GM12878 (cell line): ENCODE measurements around the gene SYCE1L. TPM values are rescaled to one million over a fixed set of nuclear protein-coding genes. Genes with fewer than 3 reads are reported as not detected.
A peak's percentile ranks its signal among the peaks of the same experiment; 100 is the strongest.

Source experiments
- BRCA1 ChIP-seq: IDR thresholded peaks from 2 replicates; pipeline ENCODE4 v1.6.1; 2011; ENCODE audit warnings: low read depth, low read length, improper control_type of control experiment
- DPF2 ChIP-seq: fragments of 450-650 bp; IDR thresholded peaks from 2 replicates; pipeline ENCODE4 v1.6.1; 2017; ENCODE audit warnings: mild to moderate bottlenecking
- JUND ChIP-seq: IDR thresholded peaks from 2 replicates; pipeline ENCODE4 v1.6.1; 2012; ENCODE audit warnings: low read depth, mild to moderate bottlenecking, low read length, improper control_type of control experiment, moderate library complexity
- MYC ChIP-seq: IDR thresholded peaks from 2 replicates; pipeline ENCODE4 v1.6.1; 2011; ENCODE audit warnings: mild to moderate bottlenecking, low read length, moderate library complexity, inconsistent platforms; ENCODE audit not compliant: insufficient read depth, insufficient replicate concordance, insufficient read length, severe bottlenecking
- NR2C1 ChIP-seq: fragments of 450-650 bp; IDR thresholded peaks from 2 replicates; pipeline ENCODE4 v1.6.1; 2017; ENCODE audit warnings: antibody characterized with exemption, mild to moderate bottlenecking, moderate library complexity
- POLR2AphosphoS5 ChIP-seq: IDR thresholded peaks from 2 replicates; pipeline ENCODE4 v1.6.1; 2011; ENCODE audit warnings: mild to moderate bottlenecking, low read length, inconsistent platforms
- SMAD5 ChIP-seq: IDR thresholded peaks from 2 replicates; pipeline ENCODE4 v1.6.1; 2016; ENCODE audit warnings: antibody characterized with exemption, low read depth
- SMC3 ChIP-seq: IDR thresholded peaks from 2 replicates; pipeline ENCODE4 v1.6.1; 2011; ENCODE audit warnings: low read length, improper control_type of control experiment, borderline replicate concordance
- ZNF622 ChIP-seq: fragments of 450-650 bp; IDR thresholded peaks from 2 replicates; pipeline ENCODE4 v1.6.1; 2017; ENCODE audit warnings: mild to moderate bottlenecking, inconsistent platforms
- polyA plus RNA-seq, 11 experiments: library from polyadenylated mRNA; depleted of rRNA in 4 of 11; unstranded in 6 of 11; stranded (reverse) in 5 of 11; fragments of >200 nt; fragmentation: Nextera tagmentation in 4 of 11; fragmentation: Illumina TruSeq in 1 of 11; extraction: Ambion mirVana in 4 of 11; extraction: Trizol in 1 of 11; gene quantifications; 1 replicate in 1 of 11; 2 replicates in 10 of 11; pipeline versions ENCODE4 v1.2.1 to v1.2.3, GENCODE V29; 2011 to 2016; ENCODE audit warnings: inconsistent platforms in 2 of 11, missing spikeins in 2 of 11, low read depth in 1 of 11
- total RNA-seq, 4 experiments: library from RNA; depleted of rRNA in 3 of 4; stranded (reverse); fragments of >200 nt in 3 of 4; fragmentation: Illumina TruSeq in 1 of 4; extraction: Trizol in 1 of 4; gene quantifications; 2 replicates each; pipeline versions ENCODE4 v1.2.1 to v1.2.3, GENCODE V29; 2013 to 2021
- TF ChIP-seq, protein P1 (sequence below): IDR thresholded peaks from 2 replicates; pipeline ENCODE4 v1.6.1; 2012; ENCODE audit warnings: low read depth, low read length, improper control_type of control experiment
- TF ChIP-seq, protein P2 (sequence below): IDR thresholded peaks from 2 replicates; pipeline ENCODE4 v1.6.1; 2011; ENCODE audit warnings: borderline replicate concordance, low read depth, mild to moderate bottlenecking, moderate library complexity, low read length; ENCODE audit not compliant: insufficient read depth, poor library complexity, severe bottlenecking
- TF ChIP-seq, protein P3 (sequence below): fragments of 450-650 bp; formaldehyde crosslinking; IDR thresholded peaks from 2 replicates; pipeline ENCODE4 v1.4.0; 2020; ENCODE audit warnings: mild to moderate bottlenecking, moderate library complexity
- TF ChIP-seq, protein P4 (sequence below): fragments of 450-650 bp; IDR thresholded peaks from 2 replicates; pipeline ENCODE4 v1.6.1; 2017; ENCODE audit warnings: mild to moderate bottlenecking, moderate library complexity
- TF ChIP-seq, protein P5 (sequence below): IDR thresholded peaks from 2 replicates; pipeline ENCODE4 v1.6.1; 2012; ENCODE audit warnings: low read depth, low read length, improper control_type of control experiment

Gene SYCE1L
- total and polyA plus RNA-seq, 10 of the 15 experiments (the other 5 are each of a cell fraction or from before 2014, with no cell fraction given): 0.35 to 4.6 (median 0.91) TPM; not detected in 5

DNA sequence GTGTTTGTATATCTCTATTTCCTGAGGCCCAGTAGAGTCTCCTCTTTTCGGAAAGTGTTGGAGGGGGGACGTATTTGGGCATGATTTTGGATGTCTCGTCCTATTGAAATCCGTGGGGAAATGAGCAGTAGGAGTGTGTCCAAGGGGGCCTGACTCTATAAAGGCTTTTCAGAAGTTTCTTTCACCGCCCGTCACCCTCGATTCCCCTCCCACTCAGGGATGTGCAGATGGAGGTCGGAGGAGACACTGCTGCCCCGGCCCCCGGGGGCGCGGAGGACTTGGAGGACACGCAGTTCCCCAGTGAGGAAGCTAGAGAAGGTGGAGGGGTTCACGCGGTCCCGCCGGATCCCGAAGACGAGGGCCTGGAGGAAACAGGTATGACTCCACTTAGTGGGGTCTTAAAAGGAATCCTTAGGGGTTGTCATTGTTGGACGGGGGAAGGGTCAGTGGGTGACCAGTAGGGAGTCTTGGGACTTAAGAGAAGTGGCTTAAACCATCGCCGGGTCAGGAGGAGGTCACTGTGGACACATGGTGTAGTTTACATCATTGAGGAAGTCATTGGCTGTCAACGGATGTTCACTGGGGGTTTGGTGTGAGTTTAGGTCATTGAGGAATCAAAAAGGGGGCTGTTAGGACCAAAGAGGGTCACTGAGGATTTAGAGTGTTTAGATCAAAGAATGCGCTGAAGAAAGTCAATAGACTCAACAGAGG is 7.8 kb upstream of the SYCE1L start (continued):
- TF ChIP-seq, protein P1, sequence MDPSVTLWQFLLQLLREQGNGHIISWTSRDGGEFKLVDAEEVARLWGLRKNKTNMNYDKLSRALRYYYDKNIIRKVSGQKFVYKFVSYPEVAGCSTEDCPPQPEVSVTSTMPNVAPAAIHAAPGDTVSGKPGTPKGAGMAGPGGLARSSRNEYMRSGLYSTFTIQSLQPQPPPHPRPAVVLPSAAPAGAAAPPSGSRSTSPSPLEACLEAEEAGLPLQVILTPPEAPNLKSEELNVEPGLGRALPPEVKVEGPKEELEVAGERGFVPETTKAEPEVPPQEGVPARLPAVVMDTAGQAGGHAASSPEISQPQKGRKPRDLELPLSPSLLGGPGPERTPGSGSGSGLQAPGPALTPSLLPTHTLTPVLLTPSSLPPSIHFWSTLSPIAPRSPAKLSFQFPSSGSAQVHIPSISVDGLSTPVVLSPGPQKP: no peak
- no peak for TF ChIP-seq SMC3
- no peak for TF ChIP-seq ZNF622
- TF ChIP-seq, protein P2, sequence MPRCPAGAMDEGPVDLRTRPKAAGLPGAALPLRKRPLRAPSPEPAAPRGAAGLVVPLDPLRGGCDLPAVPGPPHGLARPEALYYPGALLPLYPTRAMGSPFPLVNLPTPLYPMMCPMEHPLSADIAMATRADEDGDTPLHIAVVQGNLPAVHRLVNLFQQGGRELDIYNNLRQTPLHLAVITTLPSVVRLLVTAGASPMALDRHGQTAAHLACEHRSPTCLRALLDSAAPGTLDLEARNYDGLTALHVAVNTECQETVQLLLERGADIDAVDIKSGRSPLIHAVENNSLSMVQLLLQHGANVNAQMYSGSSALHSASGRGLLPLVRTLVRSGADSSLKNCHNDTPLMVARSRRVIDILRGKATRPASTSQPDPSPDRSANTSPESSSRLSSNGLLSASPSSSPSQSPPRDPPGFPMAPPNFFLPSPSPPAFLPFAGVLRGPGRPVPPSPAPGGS: no peak
- TF ChIP-seq, protein P3, sequence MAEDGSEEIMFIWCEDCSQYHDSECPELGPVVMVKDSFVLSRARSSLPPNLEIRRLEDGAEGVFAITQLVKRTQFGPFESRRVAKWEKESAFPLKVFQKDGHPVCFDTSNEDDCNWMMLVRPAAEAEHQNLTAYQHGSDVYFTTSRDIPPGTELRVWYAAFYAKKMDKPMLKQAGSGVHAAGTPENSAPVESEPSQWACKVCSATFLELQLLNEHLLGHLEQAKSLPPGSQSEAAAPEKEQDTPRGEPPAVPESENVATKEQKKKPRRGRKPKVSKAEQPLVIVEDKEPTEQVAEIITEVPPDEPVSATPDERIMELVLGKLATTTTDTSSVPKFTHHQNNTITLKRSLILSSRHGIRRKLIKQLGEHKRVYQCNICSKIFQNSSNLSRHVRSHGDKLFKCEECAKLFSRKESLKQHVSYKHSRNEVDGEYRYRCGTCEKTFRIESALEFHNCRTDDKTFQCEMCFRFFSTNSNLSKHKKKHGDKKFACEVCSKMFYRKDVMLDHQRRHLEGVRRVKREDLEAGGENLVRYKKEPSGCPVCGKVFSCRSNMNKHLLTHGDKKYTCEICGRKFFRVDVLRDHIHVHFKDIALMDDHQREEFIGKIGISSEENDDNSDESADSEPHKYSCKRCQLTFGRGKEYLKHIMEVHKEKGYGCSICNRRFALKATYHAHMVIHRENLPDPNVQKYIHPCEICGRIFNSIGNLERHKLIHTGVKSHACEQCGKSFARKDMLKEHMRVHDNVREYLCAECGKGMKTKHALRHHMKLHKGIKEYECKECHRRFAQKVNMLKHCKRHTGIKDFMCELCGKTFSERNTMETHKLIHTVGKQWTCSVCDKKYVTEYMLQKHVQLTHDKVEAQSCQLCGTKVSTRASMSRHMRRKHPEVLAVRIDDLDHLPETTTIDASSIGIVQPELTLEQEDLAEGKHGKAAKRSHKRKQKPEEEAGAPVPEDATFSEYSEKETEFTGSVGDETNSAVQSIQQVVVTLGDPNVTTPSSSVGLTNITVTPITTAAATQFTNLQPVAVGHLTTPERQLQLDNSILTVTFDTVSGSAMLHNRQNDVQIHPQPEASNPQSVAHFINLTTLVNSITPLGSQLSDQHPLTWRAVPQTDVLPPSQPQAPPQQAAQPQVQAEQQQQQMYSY (CRISPR knock-in tag): no peak
- 0 out of 2 replicates have a peak, but pooled peaks have one; percentile 21 for TF ChIP-seq SMAD5
- TF ChIP-seq, protein P4, sequence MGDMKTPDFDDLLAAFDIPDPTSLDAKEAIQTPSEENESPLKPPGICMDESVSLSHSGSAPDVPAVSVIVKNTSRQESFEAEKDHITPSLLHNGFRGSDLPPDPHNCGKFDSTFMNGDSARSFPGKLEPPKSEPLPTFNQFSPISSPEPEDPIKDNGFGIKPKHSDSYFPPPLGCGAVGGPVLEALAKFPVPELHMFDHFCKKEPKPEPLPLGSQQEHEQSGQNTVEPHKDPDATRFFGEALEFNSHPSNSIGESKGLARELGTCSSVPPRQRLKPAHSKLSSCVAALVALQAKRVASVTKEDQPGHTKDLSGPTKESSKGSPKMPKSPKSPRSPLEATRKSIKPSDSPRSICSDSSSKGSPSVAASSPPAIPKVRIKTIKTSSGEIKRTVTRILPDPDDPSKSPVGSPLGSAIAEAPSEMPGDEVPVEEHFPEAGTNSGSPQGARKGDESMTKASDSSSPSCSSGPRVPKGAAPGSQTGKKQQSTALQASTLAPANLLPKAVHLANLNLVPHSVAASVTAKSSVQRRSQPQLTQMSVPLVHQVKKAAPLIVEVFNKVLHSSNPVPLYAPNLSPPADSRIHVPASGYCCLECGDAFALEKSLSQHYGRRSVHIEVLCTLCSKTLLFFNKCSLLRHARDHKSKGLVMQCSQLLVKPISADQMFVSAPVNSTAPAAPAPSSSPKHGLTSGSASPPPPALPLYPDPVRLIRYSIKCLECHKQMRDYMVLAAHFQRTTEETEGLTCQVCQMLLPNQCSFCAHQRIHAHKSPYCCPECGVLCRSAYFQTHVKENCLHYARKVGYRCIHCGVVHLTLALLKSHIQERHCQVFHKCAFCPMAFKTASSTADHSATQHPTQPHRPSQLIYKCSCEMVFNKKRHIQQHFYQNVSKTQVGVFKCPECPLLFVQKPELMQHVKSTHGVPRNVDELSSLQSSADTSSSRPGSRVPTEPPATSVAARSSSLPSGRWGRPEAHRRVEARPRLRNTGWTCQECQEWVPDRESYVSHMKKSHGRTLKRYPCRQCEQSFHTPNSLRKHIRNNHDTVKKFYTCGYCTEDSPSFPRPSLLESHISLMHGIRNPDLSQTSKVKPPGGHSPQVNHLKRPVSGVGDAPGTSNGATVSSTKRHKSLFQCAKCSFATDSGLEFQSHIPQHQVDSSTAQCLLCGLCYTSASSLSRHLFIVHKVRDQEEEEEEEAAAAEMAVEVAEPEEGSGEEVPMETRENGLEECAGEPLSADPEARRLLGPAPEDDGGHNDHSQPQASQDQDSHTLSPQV: no peak
- TF ChIP-seq BRCA1: no peak
- TF ChIP-seq, protein P5, sequence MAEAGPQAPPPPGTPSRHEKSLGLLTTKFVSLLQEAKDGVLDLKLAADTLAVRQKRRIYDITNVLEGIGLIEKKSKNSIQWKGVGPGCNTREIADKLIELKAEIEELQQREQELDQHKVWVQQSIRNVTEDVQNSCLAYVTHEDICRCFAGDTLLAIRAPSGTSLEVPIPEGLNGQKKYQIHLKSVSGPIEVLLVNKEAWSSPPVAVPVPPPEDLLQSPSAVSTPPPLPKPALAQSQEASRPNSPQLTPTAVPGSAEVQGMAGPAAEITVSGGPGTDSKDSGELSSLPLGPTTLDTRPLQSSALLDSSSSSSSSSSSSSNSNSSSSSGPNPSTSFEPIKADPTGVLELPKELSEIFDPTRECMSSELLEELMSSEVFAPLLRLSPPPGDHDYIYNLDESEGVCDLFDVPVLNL: no peak
- TF ChIP-seq JUND: no peak
- TF ChIP-seq DPF2: no peak
- TF ChIP-seq POLR2AphosphoS5: peak; percentile 12; the same call in 1 of the 2 replicates
- peak; percentile 56 for TF ChIP-seq NR2C1
- no peak for TF ChIP-seq MYC
